ENCODE results near the gene TRAF3IP3. TPM values are rescaled to one million over a fixed set of nuclear protein-coding genes. Genes with fewer than 3 reads are reported as not detected.

The TRAF3IP3 gene
- total RNA-seq, 1 experiment from 2014 or later, result not detected

GRCh38 chr1:209815490-209815889, 59.6 kb downstream of the TRAF3IP3 start:
- Mint-ChIP-seq H3K4me1 (peaks cover 6 to 10% of the 10 kb centered on the region in 2 experiments), H3K36me3 (ENCODE audit: insufficient read depth in 1 of 3, low read depth in 3 of 3) (no peaks in the 10 kb centered on the region), H3K9me3 (no peaks in the 10 kb centered on the region), H3K27ac (no peak overlapping the region), H3K27me3 (ENCODE audit: low read depth) (peaks cover 11% of the 10 kb centered on the region), H3K4me3 (no peak overlapping the region)
- no peaks in the 10 kb centered on the region for H4K20me1 ChIP-seq (ENCODE audit: control insufficient read depth, insufficient read depth, insufficient read length)
- no peak overlapping the region for H2BK12ac ChIP-seq (ENCODE audit: insufficient read length, low read depth, low read length)
- no peak overlapping the region for H3K4ac ChIP-seq (ENCODE audit: low read depth, low read length)
- no peaks in the 10 kb centered on the region for H3K79me1 ChIP-seq (ENCODE audit: insufficient read depth, low read depth, low read length, poor library complexity, severe bottlenecking)
- H3K9ac ChIP-seq (ENCODE audit: extremely low read depth, insufficient read length, low read length), result no peak overlapping the region
- no peak for TF ChIP-seq CTCF (conservative IDR thresholded peaks at IDR 0.05)
- no peak overlapping the region for H2AFZ ChIP-seq (ENCODE audit: low read length)
- no peaks in the 10 kb centered on the region; the same call in 1 of the 2 replicates for H3K27me3 ChIP-seq (ENCODE audit: insufficient read depth, low read length)
- H2BK15ac ChIP-seq (ENCODE audit: low read depth, low read length), result no peak overlapping the region
- H3T11ph ChIP-seq (ENCODE audit: low read length), result no peak overlapping the region
- no peak overlapping the region for H4K5ac ChIP-seq (ENCODE audit: insufficient read length, low read depth, low read length)
- H3K18ac ChIP-seq (ENCODE audit: insufficient read length, low read depth, low read length), result no peak overlapping the region
- no peak overlapping the region for H3K23ac ChIP-seq (ENCODE audit: insufficient read length, low read depth, low read length)
- no peak overlapping the region for H2BK5ac ChIP-seq (ENCODE audit: insufficient read length, low read length)
- H3K23me2 ChIP-seq (ENCODE audit: insufficient read length, low read depth, low read length, poor library complexity, severe bottlenecking), result no peaks in the 10 kb centered on the region
- H3K79me2 ChIP-seq (ENCODE audit: insufficient read depth, low read length), result no peaks in the 10 kb centered on the region; the same call in 1 of the 2 replicates
- DNase-seq, result no peak
- H3K14ac ChIP-seq (ENCODE audit: insufficient read depth, low read length), result no peak overlapping the region
- H4K8ac ChIP-seq (replicated peaks; ENCODE audit: insufficient read length, low read depth, low read length), result no peak overlapping the region
- no peak overlapping the region for H2BK20ac ChIP-seq (ENCODE audit: low read depth, low read length, poor library complexity, severe bottlenecking)
- H3K27ac ChIP-seq (ENCODE audit: insufficient read length, low read depth, low read length), result no peak overlapping the region
- no peak overlapping the region for H3K56ac ChIP-seq (ENCODE audit: insufficient read length, low read depth, low read length)
- no peaks in the 10 kb centered on the region for H3K4me1 ChIP-seq (ENCODE audit: insufficient read depth, low read length)
- no peak overlapping the region for H4K91ac ChIP-seq (ENCODE audit: insufficient read length, low read depth, low read length)
- H2AK5ac ChIP-seq (ENCODE audit: insufficient read length, low read length), result no peak overlapping the region
- H3K4me2 ChIP-seq (ENCODE audit: insufficient read depth, insufficient read length, low read length), result no peak overlapping the region
- WGBS (ENCODE audit: extremely low coverage, insufficient read length, low lambda C conversion rate), result no CpG with 5 or more reads among the region's 3 CpGs
- no peak overlapping the region for H2BK120ac ChIP-seq (ENCODE audit: low read depth, low read length, poor library complexity, severe bottlenecking)
- no peaks in the 10 kb centered on the region for H3K9me3 ChIP-seq (ENCODE audit: control insufficient read depth, low read depth, low read length)
